HepG2 (cell line): ENCODE results near the gene DDX49. TPM values are rescaled to one million over a fixed set of nuclear protein-coding genes. Genes with fewer than 3 reads are reported as not detected.

Experiments
- AKAP8 ChIP-seq: sonication (generic); formaldehyde crosslinking; IDR thresholded peaks from 2 replicates; pipeline ENCODE4 v1.5.1; 2020; ENCODE audit warnings: mild to moderate bottlenecking, missing genetic modification reagents
- ATM ChIP-seq: fragments of 450-650 bp; IDR thresholded peaks from 2 replicates; pipeline ENCODE4 v1.7.1; 2017; ENCODE audit warnings: mild to moderate bottlenecking, borderline replicate concordance
- HNRNPK ChIP-seq: fragments of 200-400 bp; formaldehyde crosslinking; IDR thresholded peaks from 2 replicates; pipeline ENCODE4 v1.6.1; 2018; ENCODE audit warnings: low read length, low read depth, moderate library complexity, mild to moderate bottlenecking; ENCODE audit not compliant: poor library complexity, severe bottlenecking
- HNRNPL ChIP-seq: fragments of 200-400 bp; formaldehyde crosslinking; IDR thresholded peaks from 2 replicates; pipeline ENCODE4 v1.6.1; 2017; ENCODE audit warnings: mild to moderate bottlenecking, low read depth, low read length
- HOXA3 ChIP-seq: sonication (generic); formaldehyde crosslinking; IDR thresholded peaks from 2 replicates; pipeline ENCODE4 v1.5.0; 2020; ENCODE audit warnings: missing genetic modification reagents
- HOXA5 ChIP-seq: sonication (generic); formaldehyde crosslinking; IDR thresholded peaks from 2 replicates; pipeline ENCODE4 v1.4.0; 2020; ENCODE audit warnings: missing genetic modification reagents
- ISL2 ChIP-seq: sonication (generic); formaldehyde crosslinking; IDR thresholded peaks from 2 replicates; pipeline ENCODE4 v1.5.0; 2020; ENCODE audit warnings: missing genetic modification reagents
- KAT7 ChIP-seq: IDR thresholded peaks from 2 replicates; pipeline ENCODE4 v1.6.1; 2018; ENCODE audit warnings: borderline replicate concordance, missing compliant biosample characterization
- KMT2A ChIP-seq: sonication (generic); formaldehyde crosslinking; IDR thresholded peaks from 2 replicates; pipeline ENCODE4 v1.4.0; 2020; ENCODE audit warnings: missing genetic modification reagents
- PHF21A ChIP-seq: sonication (generic); formaldehyde crosslinking; IDR thresholded peaks from 2 replicates; pipeline ENCODE4 v1.5.0; 2020; ENCODE audit warnings: mild to moderate bottlenecking, missing genetic modification reagents
- PHF8 ChIP-seq: sonication (generic); formaldehyde crosslinking; IDR thresholded peaks from 2 replicates; pipeline ENCODE4 v1.5.0; 2020; ENCODE audit warnings: missing genetic modification reagents
- ZFX ChIP-seq: sonication (generic); formaldehyde crosslinking; IDR thresholded peaks from 2 replicates; pipeline ENCODE4 v1.4.0; 2020; ENCODE audit warnings: mild to moderate bottlenecking, low read depth, missing genetic modification reagents, moderate library complexity
- ZIK1 ChIP-seq: sonication (generic); formaldehyde crosslinking; IDR thresholded peaks from 2 replicates; pipeline ENCODE4 v1.5.0; 2020; ENCODE audit warnings: mild to moderate bottlenecking, low read depth, missing genetic modification reagents, borderline replicate concordance
- ZNF205 ChIP-seq: IDR thresholded peaks from 2 replicates; pipeline ENCODE4 v1.6.1; 2018; ENCODE audit warnings: missing biosample characterization, missing genetic modification reagents
- ZNF24 ChIP-seq: fragments of 450-650 bp; IDR thresholded peaks from 2 replicates; pipeline ENCODE4 v1.6.1; 2017; ENCODE audit warnings: antibody characterized with exemption, mild to moderate bottlenecking
- ZNF790 ChIP-seq: sonication (generic); formaldehyde crosslinking; IDR thresholded peaks from 2 replicates; pipeline ENCODE4 v1.8.0; 2022; ENCODE audit warnings: missing genetic modification reagents, mild to moderate bottlenecking, borderline replicate concordance
- polyA plus RNA-seq, 8 experiments: library from polyadenylated mRNA; depleted of rRNA in 3 of 8; stranded (reverse) in 7 of 8; unstranded in 1 of 8; fragments of >200 nt; fragmentation: Illumina TruSeq in 4 of 8; extraction: Trizol in 4 of 8; gene quantifications; 2 replicates each; pipeline versions ENCODE4 v1.2.1 to v1.2.3, GENCODE V29; 2011 to 2016; ENCODE audit warnings: low read depth in 4 of 8, missing spikeins in 1 of 8, mixed read lengths in 1 of 8; ENCODE audit not compliant: insufficient read depth in 1 of 8
- total RNA-seq, 5 experiments: library from RNA; depleted of rRNA; stranded (reverse); fragments of >200 nt; fragmentation: Illumina TruSeq; extraction: Trizol; gene quantifications; 2 replicates each; pipeline ENCODE4 v1.2.3, GENCODE V29; 2016; ENCODE audit warnings: low read depth in 1 of 5
- TF ChIP-seq, protein P1 (sequence below): IDR thresholded peaks from 2 replicates; pipeline ENCODE4 v1.6.1; 2012; ENCODE audit warnings: inconsistent platforms
- TF ChIP-seq, protein P2 (sequence below): IDR thresholded peaks from 2 replicates; pipeline ENCODE4 v1.6.1; 2018; ENCODE audit warnings: missing genetic modification reagents, mild to moderate bottlenecking, missing compliant biosample characterization
- TF ChIP-seq, protein P3 (sequence below): sonication (generic); formaldehyde crosslinking; IDR thresholded peaks from 2 replicates; pipeline ENCODE4 v1.8.1; 2023; ENCODE audit warnings: mild to moderate bottlenecking, missing genetic modification reagents
- TF ChIP-seq, protein P4 (sequence below): sonication (generic); formaldehyde crosslinking; IDR thresholded peaks from 2 replicates; pipeline ENCODE4 v1.4.0; 2020; ENCODE audit warnings: missing genetic modification reagents
- TF ChIP-seq, protein P5 (sequence below): sonication (generic); formaldehyde crosslinking; IDR thresholded peaks from 2 replicates; pipeline ENCODE4 v1.4.0; 2020; ENCODE audit warnings: missing genetic modification reagents

DDX49 gene
- total and polyA plus RNA-seq, 2 of the 13 experiments (the other 11 are each of a cell fraction or from before 2014, with no cell fraction given) = 27.0 to 46.2 TPM

DNA sequence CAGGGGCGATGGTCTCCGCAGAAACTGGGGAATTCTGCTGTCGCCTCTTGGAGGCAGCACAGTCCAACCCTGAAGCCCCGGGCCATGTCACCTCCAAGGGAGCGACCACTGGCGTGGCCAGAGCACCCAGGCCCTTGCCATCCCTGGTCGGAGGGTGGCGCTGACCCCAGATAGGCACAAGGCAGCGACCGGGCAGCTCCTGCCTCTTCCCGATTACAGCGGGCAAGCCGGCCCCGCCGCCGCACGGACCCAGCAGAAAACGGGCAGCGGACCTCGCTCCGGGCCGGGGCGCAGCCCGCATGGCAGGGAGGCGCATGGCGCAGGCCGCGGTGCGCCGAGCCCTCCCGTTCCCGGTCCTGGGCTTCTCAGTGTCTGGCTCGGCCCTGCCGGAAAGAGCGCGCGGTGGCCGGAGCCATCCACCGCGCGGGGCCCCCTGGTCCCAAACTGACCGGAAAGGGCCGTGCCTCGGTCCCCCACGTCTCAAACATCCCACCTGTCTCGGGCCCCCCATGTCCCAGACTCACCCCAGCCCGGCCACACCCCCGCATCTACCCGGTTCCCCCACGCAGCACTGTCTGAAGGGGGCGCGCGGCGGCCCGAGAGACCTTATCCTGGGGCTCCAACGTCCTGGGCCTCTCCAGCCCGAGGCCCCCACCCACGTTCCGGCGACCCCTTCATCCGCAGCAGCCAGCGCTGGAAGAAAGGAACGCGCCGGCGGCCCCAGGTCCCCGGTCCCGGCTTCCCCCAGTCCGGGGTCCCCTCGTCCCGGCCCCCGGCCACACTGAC is 24.3 kb upstream of the DDX49 start (continued):
- TF ChIP-seq ATM (no peak), ZFX (CRISPR knock-in tag) (peak; percentile 75), ZNF205 (no peak; the same call in 1 of the 2 replicates), PHF21A (CRISPR knock-in tag) (peak; percentile 47), AKAP8 (peak; percentile 70; the same call in 1 of the 2 replicates), HNRNPL (peak; percentile 91), ZNF24 (no peak), HOXA3 (peak; percentile 53; the same call in 1 of the 2 replicates), HOXA5 (0 out of 2 replicates have a peak, but pooled peaks have one; percentile 54), ISL2 (0 out of 2 replicates have a peak, but pooled peaks have one; percentile 7), ZIK1 (CRISPR knock-in tag) (0 out of 2 replicates have a peak, but pooled peaks have one; percentile 31), KAT7 (CRISPR knock-in tag) (peak; percentile 81; the same call in 1 of the 2 replicates), PHF8 (CRISPR knock-in tag) (peak; percentile 62), ZNF790 (CRISPR knock-in tag) (peak; percentile 79; the same call in 1 of the 2 replicates), KMT2A (CRISPR knock-in tag) (0 out of 2 replicates have a peak, but pooled peaks have one; percentile 50), HNRNPK (peak; percentile 18)
- TF ChIP-seq, protein P1, sequence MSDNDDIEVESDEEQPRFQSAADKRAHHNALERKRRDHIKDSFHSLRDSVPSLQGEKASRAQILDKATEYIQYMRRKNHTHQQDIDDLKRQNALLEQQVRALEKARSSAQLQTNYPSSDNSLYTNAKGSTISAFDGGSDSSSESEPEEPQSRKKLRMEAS = peak; percentile 39; the same call in 1 of the 2 replicates
- TF ChIP-seq, protein P2, sequence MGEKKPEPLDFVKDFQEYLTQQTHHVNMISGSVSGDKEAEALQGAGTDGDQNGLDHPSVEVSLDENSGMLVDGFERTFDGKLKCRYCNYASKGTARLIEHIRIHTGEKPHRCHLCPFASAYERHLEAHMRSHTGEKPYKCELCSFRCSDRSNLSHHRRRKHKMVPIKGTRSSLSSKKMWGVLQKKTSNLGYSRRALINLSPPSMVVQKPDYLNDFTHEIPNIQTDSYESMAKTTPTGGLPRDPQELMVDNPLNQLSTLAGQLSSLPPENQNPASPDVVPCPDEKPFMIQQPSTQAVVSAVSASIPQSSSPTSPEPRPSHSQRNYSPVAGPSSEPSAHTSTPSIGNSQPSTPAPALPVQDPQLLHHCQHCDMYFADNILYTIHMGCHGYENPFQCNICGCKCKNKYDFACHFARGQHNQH (CRISPR knock-in tag) = peak; percentile 53; the same call in 1 of the 2 replicates
- TF ChIP-seq, protein P3, sequence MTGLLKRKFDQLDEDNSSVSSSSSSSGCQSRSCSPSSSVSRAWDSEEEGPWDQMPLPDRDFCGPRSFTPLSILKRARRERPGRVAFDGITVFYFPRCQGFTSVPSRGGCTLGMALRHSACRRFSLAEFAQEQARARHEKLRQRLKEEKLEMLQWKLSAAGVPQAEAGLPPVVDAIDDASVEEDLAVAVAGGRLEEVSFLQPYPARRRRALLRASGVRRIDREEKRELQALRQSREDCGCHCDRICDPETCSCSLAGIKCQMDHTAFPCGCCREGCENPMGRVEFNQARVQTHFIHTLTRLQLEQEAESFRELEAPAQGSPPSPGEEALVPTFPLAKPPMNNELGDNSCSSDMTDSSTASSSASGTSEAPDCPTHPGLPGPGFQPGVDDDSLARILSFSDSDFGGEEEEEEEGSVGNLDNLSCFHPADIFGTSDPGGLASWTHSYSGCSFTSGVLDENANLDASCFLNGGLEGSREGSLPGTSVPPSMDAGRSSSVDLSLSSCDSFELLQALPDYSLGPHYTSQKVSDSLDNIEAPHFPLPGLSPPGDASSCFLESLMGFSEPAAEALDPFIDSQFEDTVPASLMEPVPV (CRISPR knock-in tag) = 0 out of 2 replicates have a peak, but pooled peaks have one; percentile 60
- TF ChIP-seq, protein P4, sequence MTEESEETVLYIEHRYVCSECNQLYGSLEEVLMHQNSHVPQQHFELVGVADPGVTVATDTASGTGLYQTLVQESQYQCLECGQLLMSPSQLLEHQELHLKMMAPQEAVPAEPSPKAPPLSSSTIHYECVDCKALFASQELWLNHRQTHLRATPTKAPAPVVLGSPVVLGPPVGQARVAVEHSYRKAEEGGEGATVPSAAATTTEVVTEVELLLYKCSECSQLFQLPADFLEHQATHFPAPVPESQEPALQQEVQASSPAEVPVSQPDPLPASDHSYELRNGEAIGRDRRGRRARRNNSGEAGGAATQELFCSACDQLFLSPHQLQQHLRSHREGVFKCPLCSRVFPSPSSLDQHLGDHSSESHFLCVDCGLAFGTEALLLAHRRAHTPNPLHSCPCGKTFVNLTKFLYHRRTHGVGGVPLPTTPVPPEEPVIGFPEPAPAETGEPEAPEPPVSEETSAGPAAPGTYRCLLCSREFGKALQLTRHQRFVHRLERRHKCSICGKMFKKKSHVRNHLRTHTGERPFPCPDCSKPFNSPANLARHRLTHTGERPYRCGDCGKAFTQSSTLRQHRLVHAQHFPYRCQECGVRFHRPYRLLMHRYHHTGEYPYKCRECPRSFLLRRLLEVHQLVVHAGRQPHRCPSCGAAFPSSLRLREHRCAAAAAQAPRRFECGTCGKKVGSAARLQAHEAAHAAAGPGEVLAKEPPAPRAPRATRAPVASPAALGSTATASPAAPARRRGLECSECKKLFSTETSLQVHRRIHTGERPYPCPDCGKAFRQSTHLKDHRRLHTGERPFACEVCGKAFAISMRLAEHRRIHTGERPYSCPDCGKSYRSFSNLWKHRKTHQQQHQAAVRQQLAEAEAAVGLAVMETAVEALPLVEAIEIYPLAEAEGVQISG (CRISPR knock-in tag) = peak; percentile 68
- TF ChIP-seq, protein P5, sequence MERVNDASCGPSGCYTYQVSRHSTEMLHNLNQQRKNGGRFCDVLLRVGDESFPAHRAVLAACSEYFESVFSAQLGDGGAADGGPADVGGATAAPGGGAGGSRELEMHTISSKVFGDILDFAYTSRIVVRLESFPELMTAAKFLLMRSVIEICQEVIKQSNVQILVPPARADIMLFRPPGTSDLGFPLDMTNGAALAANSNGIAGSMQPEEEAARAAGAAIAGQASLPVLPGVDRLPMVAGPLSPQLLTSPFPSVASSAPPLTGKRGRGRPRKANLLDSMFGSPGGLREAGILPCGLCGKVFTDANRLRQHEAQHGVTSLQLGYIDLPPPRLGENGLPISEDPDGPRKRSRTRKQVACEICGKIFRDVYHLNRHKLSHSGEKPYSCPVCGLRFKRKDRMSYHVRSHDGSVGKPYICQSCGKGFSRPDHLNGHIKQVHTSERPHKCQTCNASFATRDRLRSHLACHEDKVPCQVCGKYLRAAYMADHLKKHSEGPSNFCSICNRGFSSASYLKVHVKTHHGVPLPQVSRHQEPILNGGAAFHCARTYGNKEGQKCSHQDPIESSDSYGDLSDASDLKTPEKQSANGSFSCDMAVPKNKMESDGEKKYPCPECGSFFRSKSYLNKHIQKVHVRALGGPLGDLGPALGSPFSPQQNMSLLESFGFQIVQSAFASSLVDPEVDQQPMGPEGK = peak; percentile 24
